Right lobe of liver (tissue), 4 donors: ENCODE results near the gene ZNF155.

Experiments used
- CTCF ChIP-seq, 4 donors: fragments of 200-600 bp in 3 of 4; fragments of 450-650 bp in 1 of 4; IDR thresholded peaks; one replicate each; pipeline versions ENCODE4 v1.5.1 to v1.8.0; 2016 to 2022; ENCODE audit warnings: antibody characterized with exemption in 4 of 4, mild to moderate bottlenecking in 2 of 4
- POLR2A ChIP-seq: fragments of 450-650 bp; IDR thresholded peaks from one replicate; pipeline ENCODE4 v1.6.1; 2017; ENCODE audit warnings: antibody characterized with exemption, mild to moderate bottlenecking
- donor health status: DM: no; HTN: no; CAD: no.
- donor health status: DM: no; HTN: no; CAD: no.
- donor health status: DM: no; HTN: yes; CAD: no.

GRCh38 chr19:44010468-44010867 is 26.5 kb downstream of the ZNF155 start:
- TF ChIP-seq POLR2A (no peak), CTCF (IDR thresholded peaks at IDR 0.05) (no peak)
